Left hindlimb (tissue), 1 donor: ENCODE measurements around the gene XYLT1.

Experiments
- DNase-seq: peaks from one replicate; pipeline ENCODE4 v3.0.0-alpha.2; 2018

XYLT1 gene

DNA sequence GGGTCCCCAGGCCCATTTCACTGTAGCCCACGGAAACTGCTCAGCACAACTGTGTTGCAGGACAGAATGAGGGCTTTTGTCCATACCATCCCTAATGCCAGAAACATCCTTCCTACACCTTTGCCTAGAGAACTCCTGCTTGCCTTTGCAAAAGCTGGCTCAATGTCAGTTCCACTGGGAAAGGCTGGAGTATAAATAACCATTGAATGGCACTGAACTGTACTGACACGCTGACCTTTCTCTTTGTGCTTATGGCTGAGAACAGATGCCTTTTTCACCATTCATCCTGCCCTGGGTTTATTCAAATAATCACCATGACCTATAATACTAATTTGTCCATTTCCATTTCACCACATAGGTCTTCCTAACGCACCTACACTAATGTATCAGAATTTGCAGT lies 300.3 kb downstream of the XYLT1 start:
- no peak for DNase-seq

DNA sequence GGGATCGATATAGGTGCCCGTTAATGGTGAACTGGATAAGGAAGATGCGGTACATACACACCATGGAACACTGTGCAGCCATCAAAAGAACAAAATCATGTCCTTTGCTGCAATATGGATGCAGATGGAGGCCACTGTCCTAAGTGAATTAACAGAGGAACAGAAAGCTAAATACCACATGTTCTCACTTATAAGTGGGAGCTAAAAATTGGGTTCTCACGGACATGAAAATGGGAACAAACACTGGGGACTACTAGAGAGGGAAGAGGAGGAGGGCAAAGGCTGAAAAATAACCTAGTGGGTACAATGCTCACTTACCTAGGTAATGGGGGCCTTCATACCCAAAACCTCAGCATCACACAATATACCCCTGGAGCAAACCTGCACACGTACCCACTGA lies 302.6 kb downstream of the XYLT1 start:
- DNase-seq = no peak

DNA sequence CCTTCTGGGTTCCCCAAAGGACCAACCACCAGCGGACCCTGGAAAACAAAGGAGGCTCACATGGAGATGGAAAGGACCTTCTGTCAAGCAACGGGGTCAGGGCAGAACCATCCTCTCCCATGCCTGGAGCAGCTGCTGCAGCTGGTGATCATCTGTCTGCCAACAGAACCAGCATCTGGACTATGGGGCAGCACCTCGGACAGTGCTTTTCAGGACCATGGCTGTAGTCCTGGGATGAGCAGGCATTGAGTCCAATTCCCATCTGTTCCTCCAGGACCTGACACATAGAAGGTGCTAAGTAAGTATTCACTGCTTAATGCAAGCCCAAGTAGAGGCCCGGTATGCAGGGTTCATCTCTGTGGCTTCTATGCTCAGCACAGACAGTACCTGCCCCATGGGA lies 304.7 kb downstream of the XYLT1 start:
- DNase-seq = no peak

DNA sequence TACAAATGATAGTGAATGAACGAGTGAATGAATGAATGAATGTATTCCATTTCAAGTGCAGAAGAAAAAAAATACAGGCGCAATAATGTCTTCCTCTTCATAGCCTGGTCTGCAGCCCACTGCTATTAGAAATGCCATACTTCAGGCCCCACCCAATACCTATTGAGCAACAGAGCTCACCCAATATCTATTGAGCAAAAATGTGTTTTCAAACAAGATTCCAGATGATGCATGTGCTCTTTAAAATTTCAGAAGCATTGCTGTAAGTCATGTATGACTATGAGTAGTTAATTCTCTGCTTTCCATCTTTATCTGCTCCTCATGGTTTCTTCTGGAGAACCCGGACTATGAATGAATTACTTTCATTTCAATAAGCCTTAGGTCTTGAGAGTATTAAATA lies 308.2 kb downstream of the XYLT1 start:
- DNase-seq = no peak

DNA sequence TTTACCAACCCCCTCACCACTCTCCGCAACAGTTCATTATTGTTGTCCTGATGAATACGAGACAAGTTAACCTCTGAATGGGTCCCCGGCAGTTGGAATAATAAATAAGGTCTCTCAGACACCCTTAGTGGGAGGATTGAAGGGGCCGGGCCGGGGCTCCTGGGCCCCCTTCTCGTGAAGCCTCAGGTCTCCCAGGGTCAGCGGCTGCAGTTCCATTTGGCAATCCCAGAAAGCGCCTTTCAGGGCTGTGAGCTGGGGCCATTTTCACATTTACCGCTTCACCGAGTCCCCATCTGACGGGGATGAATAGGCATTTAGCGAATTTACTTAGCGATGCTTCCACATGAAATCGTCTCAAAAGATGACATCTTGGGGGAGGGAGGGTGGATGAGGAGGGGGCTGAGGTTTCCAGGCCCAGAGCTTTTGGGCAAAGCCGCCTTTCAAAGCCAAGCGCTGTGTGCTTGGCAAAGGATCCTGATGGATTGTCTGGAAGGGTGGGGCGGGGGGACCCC lies 309.8 kb downstream of the XYLT1 start:
- DNase-seq = no peak

DNA sequence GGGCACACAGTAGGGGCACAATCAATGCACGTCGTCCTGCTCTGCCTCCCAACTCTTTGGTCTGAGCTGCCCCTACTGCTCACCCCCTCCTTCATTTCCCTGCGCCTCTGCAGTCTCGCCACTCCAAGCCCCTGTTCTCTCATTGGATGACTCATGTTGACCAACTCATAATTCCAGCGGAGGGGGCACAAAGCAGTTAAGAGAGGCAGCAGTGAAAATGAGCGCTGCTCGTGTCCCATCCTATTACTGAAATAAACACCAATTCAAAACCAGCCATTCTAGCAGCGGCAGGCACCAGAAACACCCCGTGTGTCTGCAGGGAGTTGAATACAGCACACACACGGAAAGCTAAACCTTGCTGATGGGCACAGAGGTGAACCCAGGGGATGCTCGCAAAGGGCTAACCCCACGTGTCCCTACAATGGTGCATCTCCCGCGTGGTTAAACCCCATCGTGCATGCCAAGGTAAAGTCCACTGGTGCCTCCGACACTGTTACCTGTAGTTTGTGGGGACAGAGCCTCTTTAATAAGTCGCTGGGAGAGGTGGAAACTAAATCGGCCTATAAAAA lies 310.4 kb downstream of the XYLT1 start:
- peak; percentile 37 for DNase-seq

DNA sequence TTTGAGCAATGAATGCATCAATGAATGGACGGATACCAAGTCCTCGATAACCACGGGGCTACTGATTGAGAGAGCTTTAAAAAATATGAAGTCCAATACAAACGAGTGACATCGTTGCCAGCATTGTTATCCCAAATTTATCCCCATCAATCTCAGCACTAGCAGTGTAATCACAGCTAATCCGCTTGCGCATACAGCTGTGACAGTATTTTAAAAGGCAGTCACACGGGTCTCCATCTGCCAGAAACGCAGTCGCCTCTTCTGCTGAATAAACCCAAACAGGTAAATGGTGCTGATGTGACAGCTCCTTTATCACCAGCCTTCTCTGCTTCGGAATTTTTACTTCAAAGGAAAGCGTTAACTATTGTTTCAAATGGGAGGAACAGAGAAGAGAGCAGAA lies 311.1 kb downstream of the XYLT1 start:
- DNase-seq = no peak

DNA sequence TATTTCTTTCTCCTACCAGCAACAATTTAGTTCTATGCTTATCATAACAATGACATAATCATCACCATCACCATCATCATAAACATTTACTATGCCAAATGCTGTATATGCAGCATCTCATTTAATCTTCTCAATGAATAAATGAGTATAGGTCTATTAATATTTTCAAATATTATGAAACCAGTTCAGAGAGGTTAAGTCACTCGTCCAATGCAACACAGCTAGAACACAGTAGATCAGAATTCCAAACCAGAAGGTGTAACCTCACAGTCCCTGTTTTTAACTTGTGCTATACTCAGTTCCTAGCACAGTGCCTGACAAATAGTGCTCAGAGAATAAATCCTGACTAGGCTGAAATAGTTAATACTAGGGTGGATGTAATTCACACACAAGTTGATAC lies 314.8 kb downstream of the XYLT1 start:
- DNase-seq = no peak

DNA sequence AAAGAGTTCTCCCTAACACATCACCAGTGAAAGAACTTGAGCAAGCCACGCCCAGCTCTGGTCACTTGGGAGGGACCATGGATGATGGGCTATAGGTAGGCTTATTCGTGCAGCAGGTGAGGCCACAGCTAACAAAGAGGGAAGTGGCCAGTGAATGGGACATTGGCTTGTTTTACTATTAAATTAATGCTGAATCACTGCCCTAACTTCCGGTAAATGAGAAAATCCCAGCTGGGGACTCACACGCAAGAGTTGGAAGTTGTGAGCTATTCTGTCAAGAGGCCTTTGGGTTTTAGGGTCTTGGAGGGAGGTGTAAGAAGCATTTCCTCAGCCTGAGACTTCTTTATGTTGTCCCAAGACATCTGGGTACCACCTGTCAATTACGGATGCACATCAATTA lies 315.3 kb downstream of the XYLT1 start:
- DNase-seq = no peak

DNA sequence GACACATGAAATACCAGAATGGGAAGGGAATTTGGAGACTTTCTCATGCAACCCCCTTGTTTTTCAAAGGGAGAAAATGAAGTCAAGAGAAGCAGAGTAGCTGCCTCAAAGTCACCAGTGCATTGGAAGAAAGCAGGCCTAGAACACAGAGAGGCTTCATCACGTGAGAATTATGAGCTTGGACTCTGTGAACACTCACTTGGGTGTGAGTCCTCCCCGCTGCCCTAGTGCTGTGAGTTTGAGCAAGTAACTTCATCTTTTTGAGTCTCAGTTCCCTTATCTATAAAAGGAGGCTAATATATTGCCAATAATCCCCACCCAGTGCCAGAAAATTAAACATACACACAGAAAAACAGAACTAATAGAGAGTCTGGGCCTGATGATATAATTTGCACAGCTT lies 315.8 kb downstream of the XYLT1 start:
- DNase-seq = no peak

DNA sequence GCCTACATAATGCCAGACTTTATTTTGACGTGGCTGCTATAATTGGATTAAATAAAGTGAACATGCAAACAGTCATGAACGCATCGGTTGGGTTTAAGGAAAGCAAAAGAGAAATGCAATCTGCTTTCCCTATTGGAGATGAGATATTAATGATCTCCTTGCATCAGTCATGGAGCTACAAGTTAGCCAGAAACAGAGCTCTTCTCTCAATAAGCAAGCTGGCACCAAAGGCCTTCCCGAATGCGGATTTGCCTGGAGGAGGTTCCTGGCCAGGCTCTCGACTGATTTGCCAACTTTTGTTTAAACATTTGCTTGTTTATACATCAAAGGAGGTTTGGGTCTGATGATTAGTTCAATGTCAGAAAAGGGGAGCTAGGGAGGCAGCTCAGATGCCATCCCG lies 318.4 kb downstream of the XYLT1 start:
- DNase-seq = no peak

DNA sequence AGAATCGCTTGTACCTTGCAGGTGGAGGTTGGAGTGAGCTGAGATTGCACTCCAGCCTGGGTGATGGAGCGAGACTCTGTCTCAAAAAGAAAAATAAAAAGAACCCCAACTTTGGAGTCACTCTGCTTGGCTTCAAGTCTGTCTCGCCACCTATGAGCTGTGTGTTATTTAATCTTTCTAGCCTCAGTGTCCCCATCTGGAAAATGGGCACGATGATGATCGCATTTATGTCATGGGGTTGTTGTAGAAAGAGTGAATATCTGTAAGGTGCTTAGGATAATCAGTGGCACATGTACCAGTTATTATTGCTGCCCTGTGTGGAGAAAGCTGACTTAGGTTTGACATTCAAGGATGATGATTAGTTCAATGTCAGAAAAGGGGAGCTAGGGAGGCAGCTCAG lies 319.4 kb downstream of the XYLT1 start:
- no peak for DNase-seq

DNA sequence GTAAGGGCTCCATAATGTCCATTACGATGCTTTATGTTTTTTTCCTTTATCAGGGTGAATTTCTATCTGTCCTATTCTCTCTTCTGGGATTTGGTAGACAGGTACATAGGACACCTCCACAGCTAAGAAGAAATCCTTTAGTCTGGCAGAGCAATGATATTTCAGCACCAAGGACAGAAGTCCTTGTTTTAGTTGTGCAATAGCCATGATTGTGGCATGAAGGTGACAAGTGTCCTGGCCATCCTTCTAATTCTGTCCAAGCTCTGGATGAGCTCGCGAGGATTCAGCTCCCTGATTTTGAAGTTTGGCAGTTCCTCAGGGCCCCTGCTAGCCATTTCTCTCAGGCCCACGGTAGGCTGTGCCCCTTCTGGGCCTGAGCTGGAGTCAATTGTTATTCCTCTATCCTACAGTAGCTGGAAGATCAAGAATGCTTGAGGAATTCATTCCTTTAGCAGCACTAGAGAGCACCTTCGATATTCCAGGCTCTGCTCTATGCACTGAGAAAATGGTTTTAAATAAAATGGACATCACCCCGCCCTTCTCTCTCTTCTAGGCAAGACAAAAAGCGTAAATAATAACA lies 320.8 kb downstream of the XYLT1 start:
- DNase-seq = no peak

DNA sequence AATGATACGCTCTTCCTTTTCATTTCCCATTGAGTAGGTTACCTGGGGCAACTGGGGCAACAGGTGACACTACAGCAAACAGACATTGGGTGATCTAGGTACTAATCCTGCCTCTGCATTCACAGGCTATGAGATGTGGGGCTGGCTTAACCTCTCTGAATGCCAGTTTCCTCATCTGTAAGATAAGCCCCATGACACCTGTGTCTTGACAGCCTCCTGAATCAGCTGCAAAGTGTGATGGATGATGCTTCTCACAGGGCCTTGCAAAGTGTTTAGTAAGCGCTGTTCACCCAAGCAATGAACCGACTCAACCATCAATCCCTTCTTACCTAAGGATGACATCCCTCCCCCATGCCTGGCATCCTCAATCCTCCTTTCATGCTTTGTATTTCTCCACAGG lies 322.8 kb downstream of the XYLT1 start:
- no peak for DNase-seq

DNA sequence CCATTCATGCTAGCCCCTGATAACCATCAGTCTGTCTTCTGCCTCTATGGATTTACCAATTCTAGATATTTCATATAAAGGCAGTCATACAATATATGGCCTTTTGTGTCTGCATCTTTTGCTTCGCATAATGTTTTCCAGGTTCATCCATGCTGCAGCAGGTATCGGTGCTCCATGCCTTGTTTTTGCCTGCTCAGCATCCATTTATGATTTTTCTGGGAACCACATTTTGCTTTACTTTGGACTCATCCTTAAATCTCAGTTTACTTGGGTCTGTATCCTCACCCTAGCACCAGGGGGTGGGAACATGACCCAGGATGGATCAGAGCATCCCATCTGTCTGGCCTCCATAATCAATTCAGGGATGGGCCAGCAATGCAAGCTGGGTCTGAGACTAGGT lies 325.7 kb downstream of the XYLT1 start:
- DNase-seq = no peak

DNA sequence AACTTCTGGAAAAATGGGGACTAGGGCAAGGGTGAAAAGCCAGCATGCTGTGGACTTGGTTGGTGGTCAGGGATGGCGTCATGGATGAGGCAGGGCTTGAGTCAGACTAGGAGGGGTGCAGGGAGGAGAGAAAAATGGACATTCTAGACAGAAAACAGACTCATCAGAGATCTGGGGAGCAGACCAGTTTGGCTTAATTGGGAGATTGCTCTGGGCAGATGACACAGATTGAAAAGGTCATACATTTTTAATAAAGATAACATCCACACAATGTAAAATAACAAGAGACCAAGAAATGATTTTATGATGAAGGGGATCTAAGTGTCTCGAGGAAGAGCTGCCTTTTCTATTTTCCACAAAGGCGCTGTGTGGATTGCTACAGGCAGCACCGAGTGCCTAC lies 326.3 kb downstream of the XYLT1 start:
- DNase-seq = no peak

DNA sequence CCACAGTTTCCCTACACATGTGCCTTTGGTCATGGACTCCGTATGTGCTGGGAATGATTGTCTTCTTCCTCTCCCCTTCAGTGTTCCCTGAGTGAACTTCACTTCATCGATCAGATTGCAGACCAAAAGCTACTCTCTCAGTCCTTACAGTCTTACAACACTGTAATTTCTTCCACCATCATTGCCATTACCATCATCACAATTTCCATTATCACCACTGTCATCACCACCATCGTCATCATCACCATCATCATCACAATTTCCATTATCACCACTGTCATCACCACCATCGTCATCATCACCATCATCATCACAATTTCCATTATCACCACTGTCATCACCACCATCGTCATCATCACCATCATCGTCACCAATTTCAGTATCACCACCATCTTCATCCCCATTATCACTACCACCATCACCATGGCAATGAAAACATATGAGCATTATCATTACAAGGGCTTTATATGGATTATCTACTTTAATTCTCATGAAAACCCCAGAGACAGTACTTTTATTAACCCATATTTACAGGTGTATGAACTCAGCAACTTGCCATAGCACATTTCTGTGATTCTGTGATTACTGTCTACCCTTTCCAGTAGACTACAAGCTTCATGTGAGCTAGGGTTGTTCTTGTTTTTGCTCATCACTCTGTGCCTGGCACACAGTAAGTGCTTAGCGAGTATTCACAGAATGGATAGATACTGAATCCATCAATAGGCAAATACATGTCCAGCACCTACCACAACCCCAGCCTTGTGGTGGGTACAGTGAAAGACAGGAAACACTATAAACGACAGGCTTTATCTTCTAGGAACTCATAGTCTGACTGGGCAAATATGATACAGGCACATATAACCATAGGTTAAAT lies 327.0 kb downstream of the XYLT1 start:
- DNase-seq = no peak

DNA sequence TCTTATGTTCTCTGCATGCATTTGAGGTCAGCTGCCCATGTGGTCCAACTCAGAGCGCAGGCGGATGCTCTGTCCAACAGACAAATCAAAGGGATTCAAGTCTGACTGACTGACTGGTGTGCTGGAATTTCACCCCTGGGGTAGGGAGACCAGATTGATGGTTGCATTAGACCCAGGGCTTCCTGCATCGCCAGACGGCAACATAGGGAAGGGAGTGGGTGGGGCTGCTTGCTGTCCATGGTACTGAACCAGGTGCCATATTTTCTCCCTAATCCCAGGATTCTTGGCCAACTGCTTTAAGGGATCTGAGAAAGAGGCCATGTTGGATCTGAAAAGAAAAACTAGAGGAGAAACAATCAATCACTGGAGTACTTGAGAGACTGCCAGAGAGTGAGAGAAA lies 332.0 kb downstream of the XYLT1 start:
- DNase-seq = no peak

DNA sequence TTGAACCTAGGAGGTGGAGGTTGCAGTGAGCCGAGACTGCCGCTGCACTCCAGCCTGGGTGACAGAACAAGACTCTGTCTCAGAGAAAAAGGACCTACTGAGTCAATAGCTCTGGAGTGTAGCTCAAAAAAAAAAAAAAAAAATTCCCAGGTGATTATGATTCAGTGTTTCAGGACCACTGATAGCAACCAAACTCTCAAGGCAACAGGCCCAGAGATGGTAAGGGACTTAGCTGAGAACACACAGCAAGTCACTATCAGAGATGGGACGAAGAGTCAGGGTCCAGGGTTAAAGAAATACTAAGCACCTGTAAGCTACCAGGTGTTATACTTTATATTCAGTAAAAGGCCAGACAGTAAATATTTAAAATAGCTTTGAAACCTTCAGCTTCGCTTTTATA lies 335.3 kb downstream of the XYLT1 start:
- DNase-seq = no peak

DNA sequence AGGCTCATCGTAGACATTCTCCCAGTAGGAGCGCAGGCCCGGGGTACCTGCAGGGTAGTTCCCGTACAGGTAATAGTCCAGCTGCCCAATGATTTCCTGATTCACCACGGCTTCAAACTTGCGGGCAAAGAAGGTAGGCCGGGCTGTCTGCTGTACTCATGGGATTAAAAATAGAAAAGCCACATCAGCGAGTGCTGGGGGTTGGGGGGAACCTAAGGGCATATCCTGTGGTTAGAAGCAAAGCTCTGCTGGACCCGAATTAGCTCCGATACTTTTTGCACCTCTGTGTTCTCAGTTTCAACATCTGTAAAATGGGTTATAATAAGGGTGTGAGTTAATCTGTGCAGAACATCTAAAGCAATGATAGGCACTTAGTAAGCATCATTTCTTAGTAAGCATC lies 336.2 kb downstream of the XYLT1 start:
- no peak for DNase-seq

DNA sequence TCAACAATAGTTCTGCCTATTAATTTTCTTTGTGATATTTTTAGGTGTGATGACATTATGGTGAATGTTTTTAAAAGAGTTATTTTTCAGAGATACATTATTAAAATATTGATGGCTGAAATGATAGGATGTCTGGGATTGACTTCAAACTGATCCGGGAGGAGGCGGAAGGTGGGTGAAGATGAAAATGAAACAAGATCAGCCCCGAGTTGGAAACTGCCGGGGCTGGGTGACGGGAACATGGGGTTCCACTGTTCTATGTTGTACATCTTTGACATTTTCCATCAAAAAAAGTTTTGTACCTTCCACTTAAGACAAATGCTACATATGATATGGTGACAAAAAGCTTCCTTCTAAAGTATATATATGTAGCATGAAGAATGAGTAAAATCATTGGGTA lies 336.9 kb downstream of the XYLT1 start:
- no peak for DNase-seq

DNA sequence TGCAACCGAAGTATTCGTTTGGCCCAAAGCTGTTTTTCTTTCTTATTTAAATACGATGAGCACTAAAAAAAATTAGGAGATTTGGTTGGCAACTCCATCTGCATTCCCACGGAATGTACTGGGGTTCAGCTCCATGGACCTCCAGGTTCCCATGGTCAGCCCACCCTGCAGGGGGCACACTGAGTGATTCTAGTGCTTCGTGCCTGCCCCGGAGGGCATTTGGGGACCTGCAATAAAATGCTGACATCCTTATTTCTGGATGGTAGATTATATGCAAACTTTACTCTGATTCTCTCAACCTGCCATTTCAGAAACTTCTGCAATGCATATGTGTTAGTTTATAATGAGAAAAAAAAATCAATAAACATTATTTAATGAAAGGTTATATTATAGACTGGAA lies 339.4 kb downstream of the XYLT1 start:
- DNase-seq = no peak

DNA sequence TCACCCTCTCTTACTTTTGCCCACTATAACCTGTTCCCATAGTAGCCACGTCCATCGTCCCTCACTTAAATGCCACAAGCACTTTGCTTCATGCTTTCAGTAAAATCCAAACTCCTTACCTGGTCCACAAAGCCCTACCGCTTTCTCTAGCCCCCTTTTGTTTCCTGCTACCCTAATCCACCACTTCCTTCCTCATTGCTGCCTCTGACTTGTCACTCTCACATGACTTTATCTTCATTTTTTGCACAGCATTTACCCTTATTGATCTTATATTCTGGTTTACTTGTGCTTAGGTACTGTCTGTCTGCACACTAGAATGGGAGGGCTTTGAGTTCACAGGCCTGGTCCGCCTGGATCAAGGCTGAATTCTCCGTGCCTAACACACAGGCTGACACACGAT lies 340.0 kb downstream of the XYLT1 start:
- no peak for DNase-seq

DNA sequence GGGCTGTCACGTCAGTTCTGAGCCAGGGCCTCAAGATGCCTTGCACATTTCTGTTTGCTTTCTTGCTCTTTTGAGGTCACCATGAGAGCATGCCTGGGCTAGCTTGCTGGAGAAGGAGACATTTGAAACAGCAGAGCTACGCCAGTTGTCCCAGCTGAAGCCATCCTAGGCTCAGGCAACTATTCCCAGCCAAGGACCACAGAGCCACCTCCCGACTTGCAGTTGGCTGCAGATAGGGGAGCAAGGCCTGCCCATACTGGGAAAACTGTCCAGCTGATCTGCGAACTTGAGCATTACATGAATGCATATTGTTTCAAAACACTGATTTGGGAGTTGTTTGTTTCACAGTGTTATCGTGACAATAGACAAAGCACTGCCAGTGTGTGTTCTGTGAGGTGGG lies 340.8 kb downstream of the XYLT1 start:
- no peak for DNase-seq
